Hepatocyte (in vitro differentiated cells): ENCODE data around the gene TRPC3. TPM values are rescaled to one million over a fixed set of nuclear protein-coding genes. Genes with fewer than 3 reads are reported as not detected.

Experiments used
- DNase-seq: peaks from one replicate; pipeline ENCODE4 v3.0.0-alpha.2; 2016; ENCODE audit warnings: low spot score
- H2AFZ ChIP-seq: fragments of 200-600 bp; sonication (generic); 2 replicates; pipeline ENCODE4 v1.6.0; 2016; ENCODE audit warnings: antibody characterized with exemption, mild to moderate bottlenecking
- H3K27ac ChIP-seq: fragments of 200-600 bp; sonication (generic); 2 replicates; pipeline ENCODE4 v1.5.1; 2016; ENCODE audit warnings: mild to moderate bottlenecking
- H3K27me3 ChIP-seq: fragments of 200-600 bp; sonication (generic); 2 replicates; pipeline ENCODE4 v1.6.1; 2016
- H3K36me3 ChIP-seq: fragments of 200-600 bp; sonication (generic); replicated peaks from 2 replicates; pipeline ENCODE4 v1.5.1; 2016; ENCODE audit warnings: low read depth; ENCODE audit not compliant: insufficient read depth
- H3K4me1 ChIP-seq: fragments of 200-600 bp; sonication (generic); 2 replicates; pipeline ENCODE4 v1.5.1; 2016; ENCODE audit warnings: mild to moderate bottlenecking, moderate library complexity; ENCODE audit not compliant: insufficient read depth
- H3K4me2 ChIP-seq: fragments of 200-600 bp; sonication (generic); 2 replicates; pipeline ENCODE4 v1.6.0; 2016
- H3K4me3 ChIP-seq: fragments of 200-600 bp; sonication (generic); 2 replicates; pipeline ENCODE4 v1.5.1; 2016; ENCODE audit warnings: mild to moderate bottlenecking
- H3K79me2 ChIP-seq: fragments of 200-600 bp; sonication (generic); 2 replicates; pipeline ENCODE4 v1.6.0; 2017; ENCODE audit warnings: mild to moderate bottlenecking
- H3K9me2 ChIP-seq: fragments of 200-600 bp; sonication (generic); replicated peaks from 2 replicates; pipeline ENCODE4 v1.6.0; 2017; ENCODE audit warnings: mild to moderate bottlenecking; ENCODE audit not compliant: insufficient read depth
- H3K9me3 ChIP-seq: fragments of 200-600 bp; sonication (generic); 2 replicates; pipeline ENCODE4 v1.5.1; 2016; ENCODE audit warnings: low read depth, mild to moderate bottlenecking
- H4K20me1 ChIP-seq: fragments of 200-600 bp; sonication (generic); 2 replicates; pipeline ENCODE4 v1.6.0; 2016; ENCODE audit warnings: mild to moderate bottlenecking; ENCODE audit not compliant: insufficient read depth, poor library complexity, severe bottlenecking
- EZH2 ChIP-seq: fragments of 200-600 bp; sonication (generic); IDR thresholded peaks from 2 replicates; pipeline ENCODE4 v1.6.1; 2016; ENCODE audit warnings: antibody characterized with exemption, mild to moderate bottlenecking, borderline replicate concordance
- EZH2phosphoT487 ChIP-seq: fragments of 200-600 bp; sonication (generic); IDR thresholded peaks from one replicate; pipeline ENCODE4 v1.6.1; 2018; ENCODE audit warnings: antibody characterized with exemption, mild to moderate bottlenecking, low read depth, moderate library complexity; ENCODE audit not compliant: unreplicated experiment, severe bottlenecking
- WGBS: methylation state at CpG from one replicate; pipeline ENCODE4 v1.1.6; 2016; ENCODE audit warnings: low lambda C conversion rate; ENCODE audit errors: missing lambda C conversion rate; 5-methylcytosine and 5-hydroxymethylcytosine counted together
- polyA plus RNA-seq: library from polyadenylated mRNA; unstranded; fragments of >200 nt; fragmentation: Nextera tagmentation; extraction: Ambion mirVana; gene quantifications from 2 replicates; pipeline ENCODE4 v1.2.1, GENCODE V29; 2016
- total RNA-seq: library from RNA; depleted of rRNA; stranded (reverse); fragments of >200 nt; gene quantifications from 2 replicates; pipeline ENCODE4 v1.2.3, GENCODE V29; 2014
- TF ChIP-seq, protein P1 (sequence below): fragments of 200-600 bp; sonication (generic); IDR thresholded peaks from 2 replicates; pipeline ENCODE4 v1.5.1; 2016; ENCODE audit warnings: antibody characterized with exemption, mild to moderate bottlenecking; ENCODE audit not compliant: poor library complexity

TRPC3 gene
- total and polyA plus RNA-seq, 2 experiments from 2014 or later, result 1.9 to 2.2 TPM

DNA sequence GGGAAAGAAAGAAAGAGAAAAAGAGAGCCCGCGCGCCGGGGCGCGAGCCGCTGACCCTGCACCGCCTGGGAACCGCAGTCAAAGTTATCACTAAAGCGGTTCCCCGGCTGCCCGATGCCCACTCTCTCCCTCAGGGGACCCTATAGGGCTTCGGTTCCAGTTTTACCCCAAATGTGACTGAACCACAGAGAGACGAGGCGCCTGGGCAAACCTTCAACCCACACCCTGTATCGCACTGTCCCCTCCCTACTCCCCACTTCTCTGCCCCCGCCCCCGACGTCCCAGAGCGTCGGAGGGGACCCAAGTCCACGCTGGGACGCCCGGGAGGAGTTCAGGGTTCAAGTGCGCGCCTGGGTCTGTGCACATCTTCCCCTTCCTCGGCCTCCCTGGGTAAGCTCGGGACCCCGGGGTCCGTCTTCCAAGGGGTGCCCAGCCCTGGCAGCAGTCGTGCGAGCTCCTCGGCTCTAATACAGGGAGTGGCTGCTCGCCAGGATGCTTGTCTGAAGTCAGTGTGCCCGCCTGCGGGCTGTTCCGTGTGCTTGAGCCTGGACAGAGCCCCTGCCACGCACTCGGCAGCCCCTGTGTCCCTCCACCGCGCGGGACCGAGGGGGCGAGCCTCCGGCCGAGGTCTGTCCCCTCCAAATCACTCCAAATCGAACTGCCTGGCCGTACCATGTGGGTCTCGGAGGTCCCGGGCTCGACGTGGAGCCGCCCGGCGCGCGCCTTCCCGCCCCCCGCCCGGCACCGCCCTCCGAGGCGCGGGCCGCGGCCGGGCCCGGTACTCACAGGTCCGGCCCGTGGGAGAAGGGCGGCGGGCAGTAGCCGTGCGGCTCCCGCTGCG, 960 bp downstream of the TRPC3 start:
- DNase-seq, result peak; percentile 49
- H3K27me3 ChIP-seq, result peaks cover 54% of the 10 kb centered on the region
- no peaks in the 10 kb centered on the region for H3K4me1 ChIP-seq
- peak overlapping the region; percentile 68 for H3K27ac ChIP-seq
- peak overlapping the region; percentile 99 for H3K4me2 ChIP-seq
- no peaks in the 10 kb centered on the region for H3K9me3 ChIP-seq
- no peaks in the 10 kb centered on the region for H4K20me1 ChIP-seq
- no peaks in the 10 kb centered on the region for H3K9me2 ChIP-seq
- whole genome bisulfite sequencing, result 1% methylated on average over 65 of the region's 76 CpGs
- peak overlapping the region; percentile 78 for H3K4me3 ChIP-seq
- H3K79me2 ChIP-seq, result no peaks in the 10 kb centered on the region
- H2AFZ ChIP-seq, result peak overlapping the region; percentile 91
- H3K36me3 ChIP-seq, result no peaks in the 10 kb centered on the region
- TF ChIP-seq, protein P1, sequence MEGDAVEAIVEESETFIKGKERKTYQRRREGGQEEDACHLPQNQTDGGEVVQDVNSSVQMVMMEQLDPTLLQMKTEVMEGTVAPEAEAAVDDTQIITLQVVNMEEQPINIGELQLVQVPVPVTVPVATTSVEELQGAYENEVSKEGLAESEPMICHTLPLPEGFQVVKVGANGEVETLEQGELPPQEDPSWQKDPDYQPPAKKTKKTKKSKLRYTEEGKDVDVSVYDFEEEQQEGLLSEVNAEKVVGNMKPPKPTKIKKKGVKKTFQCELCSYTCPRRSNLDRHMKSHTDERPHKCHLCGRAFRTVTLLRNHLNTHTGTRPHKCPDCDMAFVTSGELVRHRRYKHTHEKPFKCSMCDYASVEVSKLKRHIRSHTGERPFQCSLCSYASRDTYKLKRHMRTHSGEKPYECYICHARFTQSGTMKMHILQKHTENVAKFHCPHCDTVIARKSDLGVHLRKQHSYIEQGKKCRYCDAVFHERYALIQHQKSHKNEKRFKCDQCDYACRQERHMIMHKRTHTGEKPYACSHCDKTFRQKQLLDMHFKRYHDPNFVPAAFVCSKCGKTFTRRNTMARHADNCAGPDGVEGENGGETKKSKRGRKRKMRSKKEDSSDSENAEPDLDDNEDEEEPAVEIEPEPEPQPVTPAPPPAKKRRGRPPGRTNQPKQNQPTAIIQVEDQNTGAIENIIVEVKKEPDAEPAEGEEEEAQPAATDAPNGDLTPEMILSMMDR, result no peak
- TF ChIP-seq EZH2phosphoT487, result no peak
- no peak for TF ChIP-seq EZH2

DNA sequence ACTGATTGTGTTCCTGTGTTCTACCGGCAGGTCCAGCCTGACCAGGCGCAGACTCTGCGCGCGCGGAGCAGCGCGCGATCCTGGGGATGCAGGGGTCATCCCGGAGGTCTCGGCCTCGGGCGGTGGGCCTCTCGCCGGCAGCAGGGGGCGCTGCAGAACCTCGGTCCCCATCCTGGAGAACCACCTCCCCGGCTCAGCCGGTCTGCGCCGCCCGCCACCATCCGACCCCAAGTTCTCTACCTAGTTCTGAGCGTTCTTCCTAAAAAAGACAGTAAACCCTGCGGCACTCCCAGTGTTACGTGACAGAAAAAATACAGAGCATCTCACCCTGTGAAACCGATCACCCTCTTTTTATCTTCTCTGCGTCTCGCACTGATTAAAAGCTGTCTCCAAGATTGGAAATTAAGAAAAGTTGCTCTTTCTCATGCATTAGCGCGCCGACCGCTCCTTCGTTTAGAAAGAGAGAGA, 1.6 kb downstream of the TRPC3 start:
- TF ChIP-seq EZH2phosphoT487, result no peak
- TF ChIP-seq, protein P1, result peak; percentile 86
- Histone ChIP-seq H3K4me2 (peak overlapping the region; percentile 99), H3K9me2 (no peaks in the 10 kb centered on the region), H3K79me2 (no peaks in the 10 kb centered on the region), H3K27me3 (peaks cover 54% of the 10 kb centered on the region), H3K9me3 (no peaks in the 10 kb centered on the region), H3K4me3 (peak overlapping the region; percentile 78), H3K36me3 (no peaks in the 10 kb centered on the region), H4K20me1 (no peaks in the 10 kb centered on the region), H3K27ac (peak overlapping the region; percentile 68), H3K4me1 (no peaks in the 10 kb centered on the region), H2AFZ (peak overlapping the region; percentile 91)
- under 1% methylated on average over 33 of the region's 34 CpGs for WGBS
- DNase-seq, result peak; percentile 88

DNA sequence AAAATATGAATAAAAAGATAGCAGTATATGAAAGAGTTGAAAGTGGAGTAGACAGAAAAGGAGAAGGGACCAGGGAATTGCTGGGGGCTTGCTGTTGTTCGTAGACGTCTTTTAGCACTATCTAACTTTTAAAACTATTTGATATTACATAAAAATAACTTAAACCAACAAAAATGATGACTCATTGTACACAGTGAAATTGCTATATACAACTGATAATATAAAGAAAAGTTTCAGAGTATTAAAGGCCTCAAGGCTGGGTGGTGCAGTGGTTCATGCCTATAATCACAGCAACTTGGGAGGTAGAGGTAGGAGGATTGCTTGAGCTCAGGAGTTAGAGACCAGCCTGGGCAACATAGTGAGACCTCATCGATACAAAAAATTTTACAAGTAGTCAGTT, 5.2 kb downstream of the TRPC3 start:
- H3K79me2 ChIP-seq, result no peaks in the 10 kb centered on the region
- H4K20me1 ChIP-seq, result no peaks in the 10 kb centered on the region
- H3K27me3 ChIP-seq, result peaks cover 27% of the 10 kb centered on the region
- H3K9me2 ChIP-seq, result no peaks in the 10 kb centered on the region
- 87% methylated on average over 3 of the region's 3 CpGs for WGBS
- DNase-seq, result no peak
- no peak overlapping the region for H2AFZ ChIP-seq
- no peak for TF ChIP-seq EZH2phosphoT487
- TF ChIP-seq EZH2, result no peak
- TF ChIP-seq, protein P1, result no peak
- no peaks in the 10 kb centered on the region for H3K36me3 ChIP-seq
- H3K4me3 ChIP-seq, result no peak overlapping the region
- no peaks in the 10 kb centered on the region for H3K4me1 ChIP-seq
- H3K4me2 ChIP-seq, result no peak overlapping the region
- no peaks in the 10 kb centered on the region for H3K9me3 ChIP-seq
- H3K27ac ChIP-seq, result no peak overlapping the region
